KBM-7 (cell line): ENCODE measurements around the gene FHL3.

Experiments used
- DNase-seq: peaks from one replicate; pipeline ENCODE4 v3.0.0-alpha.2; 2015
- in situ Hi-C: fragments of 300-500 bp; cut with MboI; formaldehyde crosslinking; loops from 2 replicates; pipeline ENCODE4 v1.14.3; 2020; ENCODE audit warnings: low sequenced_read_pairs, low pct_unique_long_range_greater_than_20kb, mixed read lengths

FHL3 gene

DNA sequence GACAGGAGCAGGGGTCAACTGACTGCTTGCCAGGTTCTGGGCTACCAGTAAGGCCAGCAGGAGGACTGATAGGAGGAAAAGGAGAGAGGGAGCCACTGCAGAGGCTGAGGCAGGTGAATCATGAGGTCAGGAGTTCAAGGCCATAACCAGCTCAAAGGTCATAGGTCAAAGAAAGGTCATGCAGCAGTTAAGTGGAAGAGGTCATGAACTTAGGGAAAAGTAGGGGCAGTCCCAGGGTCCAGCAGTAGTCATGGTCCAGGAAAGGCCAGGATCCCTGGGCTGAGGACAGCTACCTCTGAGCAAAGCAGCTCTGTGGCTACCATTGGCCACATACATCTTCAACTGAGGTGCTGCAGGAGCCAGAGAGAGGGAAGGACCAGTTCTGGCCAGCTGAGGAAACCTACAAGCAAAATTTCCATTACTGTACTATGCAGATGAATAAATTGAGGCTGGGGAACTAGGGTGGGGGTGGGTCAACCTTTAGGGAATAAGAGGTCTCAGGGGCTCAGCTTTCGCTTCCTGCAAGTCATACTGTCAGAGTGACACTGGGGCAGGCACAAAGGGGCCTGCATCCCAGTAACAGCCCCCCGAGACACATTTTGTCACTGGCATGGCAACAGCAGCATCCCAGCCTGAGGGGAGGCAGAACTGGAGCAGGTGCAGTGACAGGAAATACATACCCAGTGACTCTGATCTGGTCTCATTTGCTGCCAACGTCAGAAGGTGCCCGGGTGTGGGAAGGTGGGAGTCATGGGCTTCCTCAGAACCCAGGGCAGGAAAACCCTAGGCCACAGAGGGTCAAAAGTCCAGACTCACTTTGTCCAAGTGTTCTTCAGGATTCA lies 53.3 kb downstream of the FHL3 start:
- in situ Hi-C loops: no loop called here
- DNase-seq: no peak

DNA sequence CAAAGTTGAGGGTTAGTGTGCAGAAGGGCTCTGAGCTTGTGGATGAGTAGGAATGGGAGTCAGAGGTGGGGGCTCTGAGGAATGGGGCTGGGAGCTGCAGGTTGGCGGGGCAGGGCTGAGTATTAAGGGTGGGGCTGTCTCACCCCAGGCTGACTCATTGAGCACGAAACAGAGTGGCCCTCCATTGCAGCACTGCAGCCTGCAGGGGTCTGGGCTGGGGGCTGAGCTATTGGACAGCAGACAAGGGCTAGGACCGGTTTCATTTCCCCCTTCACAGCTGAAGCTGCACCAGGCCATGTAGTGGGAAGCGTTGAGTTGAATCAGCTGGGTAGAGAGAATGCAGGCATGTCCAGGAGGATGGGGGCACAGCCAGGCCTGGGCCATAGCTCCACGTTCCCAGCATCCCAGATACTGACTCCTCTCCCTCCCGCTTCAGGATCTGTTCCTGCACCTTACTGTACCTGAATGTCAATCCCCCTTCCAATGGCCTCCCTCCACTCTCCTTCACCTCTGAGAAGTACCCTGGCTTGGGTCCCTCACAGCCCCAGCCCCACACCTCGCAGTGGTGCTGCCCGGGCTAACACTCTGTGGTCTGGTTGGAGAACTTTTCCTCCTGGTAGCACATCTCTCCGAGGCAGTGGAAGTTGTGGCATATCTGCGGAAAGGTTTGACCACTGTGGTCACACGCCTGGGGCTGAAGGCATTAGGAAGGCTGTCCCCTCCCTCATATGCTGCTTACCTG lies 54.1 kb downstream of the FHL3 start:
- no peak for DNase-seq
- in situ Hi-C loops: no loop called here

DNA sequence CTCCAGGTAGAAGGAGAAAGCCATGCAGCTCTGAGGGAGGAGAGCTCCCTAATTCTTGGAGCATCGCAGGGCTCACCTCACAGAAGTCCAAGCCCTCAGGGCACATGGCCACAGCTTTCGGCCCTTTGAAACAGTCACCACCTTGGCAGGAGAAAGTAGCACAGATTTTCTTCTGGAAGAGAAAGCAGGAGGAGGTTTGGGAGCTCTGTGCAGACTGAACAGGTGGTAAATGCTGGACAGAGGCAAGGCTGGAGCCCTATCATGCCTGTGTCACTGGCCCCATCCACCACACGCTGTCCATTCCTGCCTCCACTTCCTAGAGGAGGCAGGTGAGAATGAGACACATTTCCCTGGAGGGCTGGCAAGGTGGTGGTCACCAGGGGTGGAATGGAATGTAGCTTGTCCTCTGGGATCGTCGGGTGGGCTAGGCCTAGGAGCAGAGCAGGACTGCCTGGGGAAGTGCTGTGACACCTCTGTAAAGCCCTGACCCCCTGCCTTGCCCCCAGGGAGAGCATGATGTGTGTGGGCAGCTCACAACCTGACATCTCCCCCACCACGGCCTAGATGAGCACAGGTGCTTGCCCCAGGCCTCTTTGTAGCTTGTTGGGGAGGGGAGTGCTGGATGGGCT lies 55.7 kb downstream of the FHL3 start:
- no peak for DNase-seq
- in situ Hi-C loops: no loop called here

DNA sequence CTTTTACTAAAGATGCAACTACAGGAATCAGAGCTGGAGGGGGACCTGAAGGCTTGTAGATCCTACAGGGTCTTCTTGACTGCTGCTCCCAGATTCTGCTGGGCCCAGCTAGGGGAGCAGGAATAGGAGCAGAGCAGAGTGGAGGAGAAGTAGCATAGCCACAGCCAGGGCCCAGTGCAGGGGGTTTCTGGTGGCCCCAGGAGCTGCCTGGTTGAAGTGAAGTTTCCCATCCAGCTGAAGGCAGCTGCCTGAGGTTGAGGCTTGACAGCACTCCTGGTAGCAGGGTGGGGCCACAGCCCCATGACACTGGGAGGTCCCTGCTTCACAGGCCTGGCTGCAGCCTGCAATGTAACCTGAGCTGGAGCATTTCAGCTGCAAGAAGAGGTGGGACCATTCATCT lies 56.5 kb downstream of the FHL3 start:
- no peak for DNase-seq
- in situ Hi-C loops: no loop called here

DNA sequence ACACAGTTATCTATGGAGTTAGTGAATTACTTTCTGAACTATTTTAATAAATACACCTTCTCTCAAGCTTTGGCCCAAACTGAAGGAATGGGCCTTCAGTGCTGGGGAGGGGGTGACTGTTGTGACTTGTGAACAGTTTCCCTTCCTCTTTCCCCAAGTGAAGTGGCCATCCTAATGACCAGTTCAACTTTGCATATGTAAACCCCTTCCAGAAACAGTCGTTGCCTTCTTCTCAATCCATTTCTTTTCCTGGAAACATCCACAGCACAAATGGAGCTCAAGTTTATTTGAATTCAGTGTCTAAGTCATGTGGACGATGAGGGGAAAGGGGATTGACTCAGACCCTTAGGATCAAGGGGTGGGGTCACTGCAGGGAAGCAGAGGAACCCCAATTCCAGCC lies 57.1 kb downstream of the FHL3 start:
- in situ Hi-C loops: no loop called here
- no peak for DNase-seq

DNA sequence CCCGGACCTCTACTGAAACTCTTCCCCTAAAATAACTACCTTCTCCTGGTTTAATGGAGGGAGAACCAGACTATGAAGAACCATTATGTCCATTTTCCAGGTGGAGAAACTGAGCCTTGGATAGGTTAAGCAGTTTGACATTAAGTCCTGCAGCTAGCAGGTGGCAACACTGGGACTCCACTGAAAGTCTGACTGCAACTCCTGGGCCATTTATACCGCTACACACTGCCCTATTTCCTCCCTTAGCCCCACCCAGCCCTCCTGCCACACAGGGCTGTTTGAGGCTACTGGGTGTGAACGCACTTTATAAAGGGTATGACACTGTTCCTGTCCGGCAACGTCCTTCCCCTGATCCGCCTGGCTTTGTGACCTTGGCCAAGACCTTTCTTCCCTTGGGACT lies 58.0 kb downstream of the FHL3 start:
- in situ Hi-C loops: no loop called here
- no peak for DNase-seq
